Keratinocyte (primary cell): ENCODE measurements around the gene NCL. TPM values are rescaled to one million over a fixed set of nuclear protein-coding genes. Genes with fewer than 3 reads are reported as not detected.

Source experiments
- DNase-seq: peaks from one replicate; pipeline ENCODE4 v3.0.0-alpha.2; 2011; ENCODE audit warnings: low read depth, missing footprints, low spot score
- FAIRE-seq: peaks from 2 replicates; lab custom pipeline; 2011; peaks lifted over from hg19 to GRCh38; lab: Jason Lieb, UNC
- H2AFZ ChIP-seq: 2 replicates; pipeline ENCODE4 v1.6.0; 2012; ENCODE audit warnings: low read length, control low read depth, inconsistent platforms; ENCODE audit not compliant: control insufficient read depth
- H3K27ac ChIP-seq: 2 replicates; pipeline ENCODE4 v1.5.1; 2011; ENCODE audit warnings: low read length; ENCODE audit not compliant: control insufficient read depth, insufficient read depth
- H3K27me3 ChIP-seq: 3 replicates; pipeline ENCODE4 v1.6.0; 2011; ENCODE audit warnings: low read length; ENCODE audit not compliant: control insufficient read depth, insufficient read depth; ENCODE audit errors: extremely low read depth
- H3K36me3 ChIP-seq, 2 experiments: 2 replicates in 1 of 2; 3 replicates in 1 of 2; pipeline ENCODE4 v1.5.1; 2011; ENCODE audit warnings: low read length in 2 of 2, mild to moderate bottlenecking in 1 of 2; ENCODE audit not compliant: control insufficient read depth in 2 of 2, insufficient read depth in 2 of 2; ENCODE audit errors: extremely low read depth in 1 of 2
- H3K4me1 ChIP-seq: 3 replicates; pipeline ENCODE4 v1.5.1; 2011; ENCODE audit warnings: low read length; ENCODE audit not compliant: control insufficient read depth, insufficient read depth; ENCODE audit errors: extremely low read depth
- H3K4me2 ChIP-seq: 3 replicates; pipeline ENCODE4 v1.6.0; 2011; ENCODE audit warnings: low read depth, low read length; ENCODE audit not compliant: control insufficient read depth, insufficient read depth; ENCODE audit errors: extremely low read depth
- H3K4me3 ChIP-seq, 3 experiments: fragments of 200-600 bp in 1 of 3; sonication (generic) in 1 of 3; 2 replicates in 2 of 3; 3 replicates in 1 of 3; pipeline ENCODE4 v1.5.1; 2011 to 2016; ENCODE audit warnings: low read length in 3 of 3, mild to moderate bottlenecking in 3 of 3, control low read depth in 2 of 3, inconsistent platforms in 1 of 3, low read depth in 1 of 3, mixed read lengths in 1 of 3, mixed run types in 1 of 3, moderate library complexity in 1 of 3; ENCODE audit not compliant: control insufficient read depth in 2 of 3, insufficient read depth in 2 of 3; ENCODE audit errors: extremely low read depth in 1 of 3
- H3K79me2 ChIP-seq: 2 replicates; pipeline ENCODE4 v1.6.0; 2012; ENCODE audit warnings: low read length; ENCODE audit not compliant: control insufficient read depth, insufficient read depth
- H3K9ac ChIP-seq: 3 replicates; pipeline ENCODE4 v1.6.0; 2011; ENCODE audit warnings: low read length; ENCODE audit not compliant: control insufficient read depth, insufficient read depth; ENCODE audit errors: extremely low read depth
- H3K9me1 ChIP-seq: 3 replicates; pipeline ENCODE4 v1.6.0; 2011; ENCODE audit warnings: low read length; ENCODE audit not compliant: control insufficient read depth, insufficient read depth; ENCODE audit errors: extremely low read depth
- H3K9me3 ChIP-seq: 2 replicates; pipeline ENCODE4 v1.5.1; 2012; ENCODE audit warnings: low read depth, low read length; ENCODE audit not compliant: control insufficient read depth
- H4K20me1 ChIP-seq: 3 replicates; pipeline ENCODE4 v1.6.0; 2011; ENCODE audit warnings: low read length; ENCODE audit not compliant: control insufficient read depth, insufficient read depth; ENCODE audit errors: extremely low read depth
- CTCF ChIP-seq, 3 experiments: IDR thresholded peaks in 1 of 3; conservative IDR thresholded peaks in 1 of 3; optimal IDR thresholded peaks in 1 of 3; 2 replicates in 2 of 3; 3 replicates in 1 of 3; pipeline versions ENCODE3 to v1.5.1; 2011; ENCODE audit warnings: low read length in 3 of 3, mild to moderate bottlenecking in 3 of 3, moderate library complexity in 2 of 3, control low read depth in 1 of 3, inconsistent platforms in 1 of 3; ENCODE audit not compliant: insufficient read depth in 2 of 3; ENCODE audit errors: extremely low read depth in 1 of 3
- EZH2 ChIP-seq: IDR thresholded peaks from one replicate; pipeline ENCODE4 v1.6.1; 2012; ENCODE audit warnings: inconsistent platforms, mild to moderate bottlenecking, low read length, moderate library complexity
- dilution Hi-C: fragments of 300-500 bp; cut with MboI; formaldehyde crosslinking; loops from one replicate; pipeline ENCODE4 v1.7.0; 2020; ENCODE audit warnings: low sequenced_read_pairs; ENCODE audit not compliant: extremely low pct_ligation_motif_present
- polyA plus RNA-seq, 5 experiments: library from polyadenylated mRNA; depleted of rRNA in 3 of 5; stranded (reverse) in 3 of 5; stranded (forward) in 1 of 5; unstranded in 1 of 5; fragments of >200 nt; gene quantifications; 1 replicate in 1 of 5; 2 replicates in 3 of 5; 3 replicates in 1 of 5; pipeline versions ENCODE4 v1.2.1 to v1.2.3, GENCODE V29; 2011 to 2012; ENCODE audit warnings: missing spikeins in 2 of 5, low read depth in 1 of 5, low replicate concordance in 1 of 5

NCL gene
- polyA plus RNA-seq, 1 donor (not counting 4 experiments of a cell fraction or from before 2014, with no cell fraction given) = 247 TPM

DNA sequence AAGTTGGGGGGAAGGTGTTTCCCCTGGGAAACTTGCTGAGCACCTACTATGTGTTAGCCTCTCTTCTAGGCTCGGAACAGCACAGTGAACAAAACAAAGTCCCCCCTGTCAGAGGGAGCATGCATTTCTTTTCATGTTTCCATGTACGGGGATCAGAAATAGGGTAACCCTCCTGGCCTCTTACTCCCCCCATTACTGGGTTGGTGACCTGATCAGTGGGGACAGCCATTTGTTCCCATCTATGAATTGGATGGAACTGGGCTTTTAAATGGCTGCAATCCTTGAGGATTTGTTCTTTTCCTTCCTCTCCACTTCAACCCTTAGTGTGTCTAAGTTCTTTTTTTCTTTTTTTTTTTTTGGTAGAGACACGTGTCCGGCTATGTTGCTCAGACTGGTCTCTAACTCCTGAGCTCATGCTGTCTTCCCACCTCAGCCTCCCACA is 13.7 kb downstream of the NCL start:
- Histone ChIP-seq H2AFZ (no peak overlapping the region), H3K27me3 (no peaks in the 10 kb centered on the region), H3K27ac (no peak overlapping the region), H3K4me3 (no peak overlapping the region), H3K36me3 (peaks cover 21 to 25% of the 10 kb centered on the region in 2 experiments), H3K9me1 (no peaks in the 10 kb centered on the region), H4K20me1 (peaks cover 4% of the 10 kb centered on the region), H3K9me3 (no peaks in the 10 kb centered on the region), H3K79me2 (no peaks in the 10 kb centered on the region), H3K9ac (no peak overlapping the region), H3K4me1 (no peaks in the 10 kb centered on the region), H3K4me2 (no peak overlapping the region)
- no peak for TF ChIP-seq CTCF (optimal IDR thresholded peaks at IDR 0.05 in 1 of 3, IDR thresholded peaks at IDR 0.05 in 1 of 3, conservative IDR thresholded peaks at IDR 0.05 in 1 of 3; ENCODE audit: extremely low read depth in 1 of 3, insufficient read depth in 2 of 3, low read length in 3 of 3)
- TF ChIP-seq EZH2 = no peak
- FAIRE-seq = no peak
- no peak for DNase-seq
- dilution Hi-C loops = no loop called here

DNA sequence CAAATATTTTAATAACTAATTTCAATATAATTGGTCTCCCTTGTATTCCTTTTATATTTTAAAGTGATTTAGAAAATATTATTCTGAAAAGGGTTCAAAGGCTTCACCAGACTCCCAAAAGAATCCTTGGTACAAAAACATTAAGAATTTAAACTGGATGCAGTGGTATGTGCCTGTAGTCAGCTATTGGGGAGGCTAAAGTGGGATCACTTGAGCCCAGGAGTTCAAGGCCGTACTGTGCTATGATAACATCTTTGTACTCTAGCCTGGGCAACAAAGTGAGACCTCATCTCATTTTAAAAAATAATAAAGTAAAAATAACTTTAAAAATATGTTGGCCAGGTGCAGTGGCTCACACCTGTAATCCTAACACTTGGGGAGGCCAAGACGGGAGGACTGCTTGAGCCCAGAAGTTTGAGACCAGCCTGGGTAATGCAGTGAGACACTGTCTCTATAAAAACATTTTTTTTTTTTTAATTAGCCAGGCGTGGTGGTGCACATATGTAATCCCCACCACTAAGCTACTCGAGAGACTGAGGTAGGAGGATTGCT is 14.7 kb downstream of the NCL start:
- H3K9ac ChIP-seq = no peak overlapping the region

More for the DNA sequence above, 14.7 kb downstream of the NCL start:
- Histone ChIP-seq H3K4me3 (no peak overlapping the region), H3K9me3 (no peaks in the 10 kb centered on the region), H3K36me3 (peaks cover 14 to 17% of the 10 kb centered on the region in 2 experiments), H3K27ac (no peak overlapping the region), H4K20me1 (peaks cover 3% of the 10 kb centered on the region), H2AFZ (no peak overlapping the region), H3K4me1 (no peaks in the 10 kb centered on the region), H3K4me2 (no peak overlapping the region), H3K9me1 (no peaks in the 10 kb centered on the region), H3K27me3 (no peaks in the 10 kb centered on the region), H3K79me2 (no peaks in the 10 kb centered on the region)
- DNase-seq (no peak), FAIRE-seq (no peak)
- dilution Hi-C loops = no loop called here
- TF ChIP-seq EZH2 (no peak), CTCF (optimal IDR thresholded peaks at IDR 0.05 in 1 of 3, IDR thresholded peaks at IDR 0.05 in 1 of 3, conservative IDR thresholded peaks at IDR 0.05 in 1 of 3; ENCODE audit: extremely low read depth in 1 of 3, insufficient read depth in 2 of 3, low read length in 3 of 3) (no peak)
